Peyer's patch (tissue), 4 donors: ENCODE results near the gene MRPL3.
A peak's percentile ranks its signal among the peaks of the same experiment; 100 is the strongest.

ENCODE experiments used
- POLR2A ChIP-seq, 2 donors: fragments of 450-650 bp; IDR thresholded peaks; one replicate each; pipeline ENCODE4 v1.5.1; 2017; ENCODE audit warnings: antibody characterized with exemption in 2 of 2, mild to moderate bottlenecking in 2 of 2, moderate library complexity in 2 of 2
- TF ChIP-seq, protein P1 (sequence below), 6 experiments: fragments of 450-650 bp in 4 of 6; fragments of 200-600 bp in 2 of 6; sonication (generic) in 1 of 6; IDR thresholded peaks; one replicate each; pipeline ENCODE4 v1.5.1; 2017 to 2019; ENCODE audit warnings: antibody characterized with exemption in 6 of 6, mild to moderate bottlenecking in 3 of 6, moderate library complexity in 1 of 6

GRCh38 chr3:131549340-131549739 is 46.6 kb upstream of the MRPL3 start:
- TF ChIP-seq, protein P1, sequence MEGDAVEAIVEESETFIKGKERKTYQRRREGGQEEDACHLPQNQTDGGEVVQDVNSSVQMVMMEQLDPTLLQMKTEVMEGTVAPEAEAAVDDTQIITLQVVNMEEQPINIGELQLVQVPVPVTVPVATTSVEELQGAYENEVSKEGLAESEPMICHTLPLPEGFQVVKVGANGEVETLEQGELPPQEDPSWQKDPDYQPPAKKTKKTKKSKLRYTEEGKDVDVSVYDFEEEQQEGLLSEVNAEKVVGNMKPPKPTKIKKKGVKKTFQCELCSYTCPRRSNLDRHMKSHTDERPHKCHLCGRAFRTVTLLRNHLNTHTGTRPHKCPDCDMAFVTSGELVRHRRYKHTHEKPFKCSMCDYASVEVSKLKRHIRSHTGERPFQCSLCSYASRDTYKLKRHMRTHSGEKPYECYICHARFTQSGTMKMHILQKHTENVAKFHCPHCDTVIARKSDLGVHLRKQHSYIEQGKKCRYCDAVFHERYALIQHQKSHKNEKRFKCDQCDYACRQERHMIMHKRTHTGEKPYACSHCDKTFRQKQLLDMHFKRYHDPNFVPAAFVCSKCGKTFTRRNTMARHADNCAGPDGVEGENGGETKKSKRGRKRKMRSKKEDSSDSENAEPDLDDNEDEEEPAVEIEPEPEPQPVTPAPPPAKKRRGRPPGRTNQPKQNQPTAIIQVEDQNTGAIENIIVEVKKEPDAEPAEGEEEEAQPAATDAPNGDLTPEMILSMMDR (IDR thresholded peaks at IDR 0.05), result peak in 3 of 6 experiments; percentile 28 to 35 (median 30)
- TF ChIP-seq POLR2A (IDR thresholded peaks at IDR 0.05), result no peak
